NOMO-1 treated with dmso at 0.1 percent for 144 hours (cell line): ENCODE results near the gene ITGA1.
A peak's percentile ranks its signal among the peaks of the same experiment; 100 is the strongest.

Experiments
- DNase-seq: peaks from one replicate; lab custom pipeline; 2025; ENCODE audit not compliant: unreplicated experiment; lab: John Stamatoyannopoulos, UW

ITGA1 gene

GRCh38 chr5:52771343-52772039 lies 16.2 kb upstream of the ITGA1 start:
- no peak for DNase-seq

GRCh38 chr5:52772668-52773067 lies 15.0 kb upstream of the ITGA1 start:
- DNase-seq, result no peak

- DNase-seq, result no peak
These were observed 14.4 kb upstream of the ITGA1 start for GRCh38 chr5:52773342-52773741.

GRCh38 chr5:52774005-52774410 lies 13.7 kb upstream of the ITGA1 start:
- no peak for DNase-seq

GRCh38 chr5:52776116-52776515 lies 11.6 kb upstream of the ITGA1 start:
- DNase-seq, result no peak

GRCh38 chr5:52777186-52777585 lies 10.5 kb upstream of the ITGA1 start:
- DNase-seq, result no peak

GRCh38 chr5:52778781-52779180 lies 8.9 kb upstream of the ITGA1 start:
- no peak for DNase-seq

- DNase-seq, result no peak
These were observed 8.5 kb upstream of the ITGA1 start for GRCh38 chr5:52779213-52779612.

- no peak for DNase-seq
These were observed 4.3 kb upstream of the ITGA1 start for GRCh38 chr5:52783226-52783959.

GRCh38 chr5:52784737-52785136 lies 3.0 kb upstream of the ITGA1 start:
- no peak for DNase-seq

- no peak for DNase-seq
These were observed 1.3 kb upstream of the ITGA1 start for GRCh38 chr5:52786391-52786790.

- DNase-seq, result no peak
These were observed 642 bp upstream of the ITGA1 start for GRCh38 chr5:52786949-52787599.

- DNase-seq, result no peak
These were observed 747 bp downstream of the ITGA1 start for GRCh38 chr5:52788505-52788821.

GRCh38 chr5:52789378-52789777 lies 1.7 kb downstream of the ITGA1 start:
- DNase-seq, result no peak

- no peak for DNase-seq
These were observed 2.1 kb downstream of the ITGA1 start for GRCh38 chr5:52789851-52790250.

- DNase-seq, result no peak
These were observed 3.6 kb downstream of the ITGA1 start for GRCh38 chr5:52791366-52791765.

- no peak for DNase-seq
These were observed 6.8 kb downstream of the ITGA1 start for GRCh38 chr5:52794519-52794918.

GRCh38 chr5:52796031-52796430 lies 8.3 kb downstream of the ITGA1 start:
- DNase-seq, result no peak

- DNase-seq, result no peak
These were observed 8.9 kb downstream of the ITGA1 start for GRCh38 chr5:52796516-52797103.

GRCh38 chr5:52798938-52799337 lies 11.2 kb downstream of the ITGA1 start:
- DNase-seq, result peak; percentile 16

- no peak for DNase-seq
These were observed 11.8 kb downstream of the ITGA1 start for GRCh38 chr5:52799358-52799982.
